Endothelial cell of umbilical vein (primary cell): ENCODE data around the gene SLC6A6. TPM values are rescaled to one million over a fixed set of nuclear protein-coding genes. Genes with fewer than 3 reads are reported as not detected.

ENCODE experiments used
- BruUV-seq: library from RNA; stranded (reverse); fragments of 400-500 nt; replicated peaks from 2 replicates; lab custom pipeline; 2021; lab: Mats Ljungman, UMichigan
- CTCF ChIA-PET: fragments of 300-600, 350-600 bp; sonication (Branson Sonifier 250); formaldehyde crosslinking; loops from one replicate; lab custom pipeline; 2021; ENCODE audit warnings: antibody characterized with exemption, inconsistent platforms; lab: Charles Lee
- POLR2A ChIA-PET: fragments of 300-600, 350-600 bp; sonication (Branson Sonifier 250); formaldehyde crosslinking; loops from one replicate; lab custom pipeline; 2021; ENCODE audit warnings: antibody characterized with exemption, inconsistent platforms; lab: Charles Lee
- DNase-seq: peaks from one replicate; pipeline ENCODE4 v3.0.0-alpha.2; 2011; ENCODE audit warnings: low read depth, low spot score
- FAIRE-seq: peaks from 2 replicates; lab custom pipeline; 2011; peaks lifted over from hg19 to GRCh38; lab: Jason Lieb, UNC
- H2AFZ ChIP-seq: 2 replicates; pipeline ENCODE4 v1.6.0; 2012; ENCODE audit warnings: low read depth, low read length, control low read depth, inconsistent platforms
- H3K27ac ChIP-seq: 2 replicates; pipeline ENCODE4 v1.5.1; 2011; ENCODE audit warnings: low read depth, mild to moderate bottlenecking, control low read depth, low read length, moderate library complexity; ENCODE audit not compliant: insufficient read depth
- H3K27me3 ChIP-seq, 2 experiments: 2 replicates each; pipeline versions ENCODE4 v1.6.0 to v1.6.1; 2011; ENCODE audit warnings: low read length in 2 of 2, mixed read lengths in 1 of 2; ENCODE audit not compliant: control insufficient read depth in 2 of 2, insufficient read depth in 2 of 2
- H3K36me3 ChIP-seq, 2 experiments: 2 replicates in 1 of 2; 3 replicates in 1 of 2; pipeline ENCODE4 v1.5.1; 2011; ENCODE audit warnings: low read length in 2 of 2, mild to moderate bottlenecking in 1 of 2, moderate library complexity in 1 of 2; ENCODE audit not compliant: control insufficient read depth in 2 of 2, insufficient read depth in 2 of 2; ENCODE audit errors: extremely low read depth in 1 of 2
- H3K4me1 ChIP-seq: 3 replicates; pipeline ENCODE4 v1.5.1; 2011; ENCODE audit warnings: mild to moderate bottlenecking, low read length; ENCODE audit not compliant: control insufficient read depth, insufficient read depth; ENCODE audit errors: extremely low read depth
- H3K4me2 ChIP-seq: 2 replicates; pipeline ENCODE4 v1.6.1; 2011; ENCODE audit warnings: low read length, control low read depth, mixed read lengths; ENCODE audit not compliant: insufficient read depth
- H3K4me3 ChIP-seq, 3 experiments: fragments of 200-600 bp in 1 of 3; sonication (generic), shearing (Covaris generic) in 1 of 3; replicated peaks in 1 of 3; 2 replicates each; pipeline ENCODE4 v1.5.1; 2011 to 2016; ENCODE audit warnings: control low read depth in 3 of 3, low read length in 3 of 3, mild to moderate bottlenecking in 2 of 3, inconsistent platforms in 1 of 3, low read depth in 1 of 3, moderate library complexity in 1 of 3; ENCODE audit not compliant: insufficient read depth in 1 of 3
- H3K79me2 ChIP-seq: 2 replicates; pipeline ENCODE4 v1.6.0; 2012; ENCODE audit warnings: low read length, inconsistent platforms; ENCODE audit not compliant: control insufficient read depth, insufficient read depth
- H3K9ac ChIP-seq: replicated peaks from 2 replicates; pipeline ENCODE3; 2011; ENCODE audit warnings: low read length, control low read depth; ENCODE audit not compliant: insufficient read depth; ENCODE audit errors: extremely low read depth
- H3K9me1 ChIP-seq: replicated peaks from 3 replicates; pipeline ENCODE4 v1.6.0; 2011; ENCODE audit warnings: mild to moderate bottlenecking, low read length; ENCODE audit not compliant: control insufficient read depth, insufficient read depth; ENCODE audit errors: extremely low read depth
- H3K9me3 ChIP-seq: replicated peaks from 2 replicates; pipeline ENCODE4 v1.5.1; 2012; ENCODE audit warnings: low read length, inconsistent platforms; ENCODE audit not compliant: control insufficient read depth, insufficient read depth
- H4K20me1 ChIP-seq: replicated peaks from 2 replicates; pipeline ENCODE3; 2011; ENCODE audit warnings: mild to moderate bottlenecking, low read length; ENCODE audit not compliant: control insufficient read depth, insufficient read depth; ENCODE audit errors: extremely low read depth
- CTCF ChIP-seq, 2 donors: IDR thresholded peaks; 1 replicate in 1 of 2; 2 replicates in 1 of 2; pipeline ENCODE4 v1.5.1; 2011; ENCODE audit warnings: low read length in 2 of 2, mild to moderate bottlenecking in 2 of 2, moderate library complexity in 2 of 2, control low read depth in 1 of 2, inconsistent platforms in 1 of 2, low read depth in 1 of 2; ENCODE audit not compliant: insufficient read depth in 1 of 2; ENCODE audit errors: extremely low read depth in 1 of 2
- EZH2 ChIP-seq: IDR thresholded peaks from 2 replicates; pipeline ENCODE4 v1.6.1; 2012; ENCODE audit warnings: borderline replicate concordance, low read depth, mild to moderate bottlenecking, moderate library complexity, low read length, inconsistent platforms; ENCODE audit not compliant: severe bottlenecking
- FOS ChIP-seq: IDR thresholded peaks from 2 replicates; pipeline ENCODE4 v1.6.1; 2011; ENCODE audit warnings: mild to moderate bottlenecking, low read length, moderate library complexity, borderline replicate concordance; ENCODE audit not compliant: insufficient read depth
- GATA2 ChIP-seq: IDR thresholded peaks from 2 replicates; pipeline ENCODE4 v1.7.0; 2011; ENCODE audit warnings: low read depth, mild to moderate bottlenecking, moderate library complexity, mixed read lengths, low read length; ENCODE audit not compliant: insufficient read length, insufficient read depth
- JUN ChIP-seq: IDR thresholded peaks from 2 replicates; pipeline ENCODE4 v1.6.1; 2011; ENCODE audit warnings: borderline replicate concordance, low read depth; ENCODE audit not compliant: insufficient read length, insufficient read depth
- MAX ChIP-seq: IDR thresholded peaks from 2 replicates; pipeline ENCODE4 v1.6.1; 2011; ENCODE audit not compliant: insufficient read depth, insufficient read length
- MYC ChIP-seq: IDR thresholded peaks from one replicate; pipeline ENCODE4 v1.6.1; 2011; ENCODE audit warnings: mild to moderate bottlenecking, low read depth, low read length
- POLR2A ChIP-seq: IDR thresholded peaks from 2 replicates; pipeline ENCODE4 v1.6.1; 2012; ENCODE audit warnings: low read depth, mild to moderate bottlenecking, control low read depth, low read length
- POLR2AphosphoS5 ChIP-seq: IDR thresholded peaks from 2 replicates; pipeline ENCODE4 v1.6.1; 2012; ENCODE audit warnings: low read depth, mild to moderate bottlenecking, control low read depth, low read length, moderate library complexity; ENCODE audit not compliant: insufficient read depth
- dilution Hi-C: fragments of 300-500 bp; cut with MboI; formaldehyde crosslinking; loops from one replicate; pipeline ENCODE4 v1.15.0; 2019; ENCODE audit warnings: low sequenced_read_pairs; ENCODE audit not compliant: extremely low pct_ligation_motif_present
- intact Hi-C: fragments of 100-400 bp; cut with micrococcal nuclease; formaldehyde crosslinking; loops from one replicate; pipeline ENCODE4 v1.10.0; 2022
- polyA plus RNA-seq, 4 experiments: library from polyadenylated mRNA; depleted of rRNA in 3 of 4; stranded (reverse) in 3 of 4; unstranded in 1 of 4; fragments of >200 nt; gene quantifications; 2 replicates each; pipeline versions ENCODE4 v1.2.1 to v1.2.3, GENCODE V29; 2011 to 2012; ENCODE audit warnings: missing spikeins in 1 of 4
- total RNA-seq: library from RNA; stranded (reverse); gene quantifications from 2 replicates; pipeline ENCODE4 v1.2.3, GENCODE V29; 2021

Gene SLC6A6
- total and polyA plus RNA-seq, 2 donors (not counting 3 experiments of a cell fraction or from before 2014, with no cell fraction given) = 25.7 to 38.0 TPM

- Histone ChIP-seq H4K20me1 (no peaks in the 10 kb centered on the region), H3K4me3 (no peak overlapping the region), H3K9ac (no peak overlapping the region), H3K4me1 (no peaks in the 10 kb centered on the region), H3K9me1 (no peaks in the 10 kb centered on the region), H3K4me2 (no peak overlapping the region), H3K27ac (no peak overlapping the region), H3K36me3 (no peaks in the 10 kb centered on the region), H3K9me3 (no peaks in the 10 kb centered on the region), H3K27me3 (peaks cover 0 to 5% of the 10 kb centered on the region in 2 experiments), H3K79me2 (no peaks in the 10 kb centered on the region), H2AFZ (no peak overlapping the region)
- no peak for TF ChIP-seq POLR2A
- TF ChIP-seq JUN = no peak
- no peak for TF ChIP-seq FOS
- TF ChIP-seq MAX = no peak
- TF ChIP-seq GATA2 = no peak
- no peak for TF ChIP-seq MYC
- no peak for TF ChIP-seq CTCF (IDR thresholded peaks at IDR 0.05; ENCODE audit: extremely low read depth in 1 of 2, insufficient read depth in 1 of 2, low read depth in 1 of 2, low read length in 2 of 2)
- TF ChIP-seq POLR2AphosphoS5 = no peak
- TF ChIP-seq EZH2 = no peak
- no TSS peak for BruUV-seq
- intact Hi-C loops (no loop called here), dilution Hi-C loops (no loop called here)
- POLR2A ChIA-PET = no interaction called here
- DNase-seq (no peak), FAIRE-seq (no peak)
- CTCF ChIA-PET = interaction anchor here (0.9 kb wide), 1 partner anchor 150 kb away, joined by 5 read pairs; no protein-coding TSS in a partner anchor
Measured at GRCh38 chr3:14353502-14353901, 48.9 kb upstream of the SLC6A6 start.
